ENCODE data around the gene STRN.

Gene STRN

DNA sequence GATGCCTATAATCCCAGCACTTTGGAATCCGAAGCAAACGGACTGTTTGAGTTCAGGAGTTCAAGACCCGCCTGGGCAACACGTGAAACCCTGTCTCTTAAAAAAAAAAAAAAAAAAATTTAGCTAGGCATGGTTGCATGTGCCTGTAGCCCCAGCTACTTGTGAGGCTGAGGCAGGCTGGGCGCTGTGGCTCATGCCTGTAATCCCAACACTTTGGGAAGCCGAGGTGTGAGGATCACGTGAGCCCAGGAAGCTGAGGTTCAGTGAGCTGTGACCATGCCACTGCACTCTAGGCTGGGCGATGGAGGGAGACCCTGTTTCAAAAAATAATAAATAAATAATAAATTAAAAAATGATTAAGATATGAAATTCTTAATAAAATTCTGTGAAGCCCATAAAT lies 9.0 kb upstream of the STRN start:
- H3K4me1 Mint-ChIP-seq (ENCODE audit: low read depth) = peaks cover 2% of the 10 kb centered on the region
- peaks cover 3% of the 10 kb centered on the region for H3K27me3 Mint-ChIP-seq (ENCODE audit: low read depth)
- H3K27ac Mint-ChIP-seq = no peak overlapping the region
- H3K36me3 Mint-ChIP-seq (ENCODE audit: low read depth) = peaks cover 7% of the 10 kb centered on the region
- no peaks in the 10 kb centered on the region for H3K9me3 Mint-ChIP-seq
- no peak overlapping the region for H3K4me3 Mint-ChIP-seq

DNA sequence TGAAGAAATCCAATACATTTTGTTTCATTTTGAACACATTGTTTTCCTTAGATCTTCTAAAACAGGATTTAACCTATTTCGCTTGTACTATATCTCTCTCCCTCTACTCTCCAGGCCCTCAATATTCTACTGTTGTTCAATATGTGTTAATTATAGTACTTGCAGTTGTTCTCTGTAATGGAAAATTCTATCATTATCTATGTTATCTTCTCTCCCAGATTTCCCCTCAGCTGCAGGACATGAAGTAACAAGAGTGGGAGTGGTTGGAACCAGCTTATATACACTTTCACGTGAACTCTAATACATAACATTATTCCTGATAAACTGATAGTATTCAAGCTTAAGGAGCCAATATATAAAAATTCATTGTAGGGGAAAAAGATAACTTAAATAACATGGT lies 7.0 kb upstream of the STRN start:
- Mint-ChIP-seq H3K36me3 (ENCODE audit: low read depth) (peaks cover under 1% of the 10 kb centered on the region), H3K4me3 (no peak overlapping the region), H3K27ac (no peak overlapping the region), H3K27me3 (ENCODE audit: low read depth) (peaks cover 3% of the 10 kb centered on the region), H3K4me1 (ENCODE audit: low read depth) (peaks cover 4% of the 10 kb centered on the region), H3K9me3 (no peaks in the 10 kb centered on the region)

DNA sequence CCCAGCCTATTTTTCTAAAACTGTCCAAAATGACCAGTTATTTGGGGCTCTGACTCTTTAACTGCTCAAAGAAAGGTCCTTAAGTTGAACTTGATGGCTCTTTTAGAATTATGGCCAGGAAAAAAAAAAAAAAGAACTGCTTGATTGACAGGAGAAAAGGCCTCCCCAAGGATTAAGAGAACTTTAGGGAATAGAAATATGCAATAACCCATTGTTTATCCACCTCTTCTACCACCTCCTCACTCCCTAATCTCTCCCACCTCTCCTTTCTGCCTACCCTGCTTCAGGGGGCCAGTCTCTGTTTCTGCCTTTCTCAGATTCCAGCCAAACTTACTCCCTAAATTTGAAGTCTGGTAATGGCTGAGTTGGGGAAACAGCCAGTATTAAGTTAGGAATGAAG lies 5.7 kb upstream of the STRN start:
- peaks cover 2% of the 10 kb centered on the region for H3K36me3 Mint-ChIP-seq (ENCODE audit: low read depth)
- H3K9me3 Mint-ChIP-seq = no peaks in the 10 kb centered on the region
- no peak overlapping the region for H3K27ac Mint-ChIP-seq

DNA sequence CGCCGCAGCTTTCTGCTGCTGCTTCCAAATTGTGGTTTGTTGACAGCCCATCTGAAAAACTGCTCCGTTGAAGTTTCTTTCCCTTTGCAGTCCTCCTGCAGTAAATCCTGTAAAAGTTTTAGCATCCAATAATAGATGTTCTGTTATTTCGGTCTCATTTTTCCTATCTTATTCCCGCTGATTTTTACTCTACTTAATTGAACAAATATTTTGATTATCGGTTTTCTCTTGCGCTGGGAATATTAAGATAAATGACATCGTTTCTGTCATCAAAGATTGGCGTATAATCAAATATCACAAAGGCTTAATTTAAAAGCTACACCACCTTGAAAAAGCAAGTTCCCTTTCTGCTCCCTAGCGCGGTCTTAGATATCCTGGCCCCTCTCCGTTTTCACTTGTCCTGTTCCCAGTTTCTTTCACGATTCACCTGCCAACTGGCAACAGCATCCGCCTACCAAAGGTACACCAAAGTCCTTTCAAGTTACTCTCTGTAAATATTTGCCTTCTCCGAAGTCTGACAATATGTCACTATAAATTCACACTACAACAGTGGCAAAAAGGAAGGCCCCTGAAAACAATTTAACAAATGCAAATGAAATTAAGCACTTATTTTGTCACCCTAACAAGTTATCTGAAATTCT lies 1.0 kb upstream of the STRN start:
- Mint-ChIP-seq H3K27me3 (ENCODE audit: low read depth) (no peaks in the 10 kb centered on the region), H3K4me3 (peak overlapping the region; percentile 94), H3K36me3 (ENCODE audit: low read depth) (peaks cover 6% of the 10 kb centered on the region), H3K9me3 (no peaks in the 10 kb centered on the region), H3K4me1 (ENCODE audit: low read depth) (peaks cover 32% of the 10 kb centered on the region), H3K27ac (peak overlapping the region; percentile 90)

More for the DNA sequence above, 5.7 kb upstream of the STRN start:
- Mint-ChIP-seq H3K27me3 (ENCODE audit: low read depth) (peaks cover 3% of the 10 kb centered on the region), H3K4me3 (no peak overlapping the region), H3K4me1 (ENCODE audit: low read depth) (peaks cover 16% of the 10 kb centered on the region)

DNA sequence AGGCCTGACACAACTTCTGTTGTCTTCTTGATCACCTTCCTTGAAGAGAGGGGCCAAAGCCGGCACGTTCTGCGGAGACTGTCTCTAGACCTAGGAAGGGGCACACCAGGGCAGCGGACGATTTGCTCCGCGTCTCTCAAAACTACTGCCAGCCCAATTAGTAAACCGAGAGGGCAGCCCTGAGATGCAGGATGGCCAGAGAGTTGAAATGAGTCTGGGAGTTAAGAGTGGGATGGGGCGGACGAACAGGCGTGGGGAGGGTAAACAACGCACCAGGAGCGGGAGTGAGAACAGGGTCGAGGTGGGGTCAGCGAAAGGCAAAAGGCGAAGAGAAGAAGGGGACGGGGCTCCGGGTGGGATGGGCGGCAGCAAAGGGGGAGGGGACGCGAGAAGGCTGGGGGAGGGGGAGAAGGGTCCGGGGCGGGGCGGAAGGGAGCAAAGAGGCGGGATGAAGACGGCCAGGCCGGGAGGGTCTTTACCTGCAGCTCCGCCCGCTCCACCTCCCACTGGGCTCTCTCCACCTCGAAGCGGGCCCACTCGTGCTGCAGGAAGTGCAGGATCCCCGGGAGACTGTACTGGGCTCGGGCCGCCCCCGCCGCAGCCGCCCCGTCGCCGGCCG lies 476 bp downstream of the STRN start:
- H3K9me3 Mint-ChIP-seq = no peaks in the 10 kb centered on the region
- peak overlapping the region; percentile 92 for H3K27ac Mint-ChIP-seq
- H3K36me3 Mint-ChIP-seq (ENCODE audit: low read depth) = peaks cover 15% of the 10 kb centered on the region
- peaks cover 41% of the 10 kb centered on the region for H3K4me1 Mint-ChIP-seq (ENCODE audit: low read depth)
- H3K27me3 Mint-ChIP-seq (ENCODE audit: low read depth) = no peaks in the 10 kb centered on the region
- peak overlapping the region; percentile 99 for H3K4me3 Mint-ChIP-seq

DNA sequence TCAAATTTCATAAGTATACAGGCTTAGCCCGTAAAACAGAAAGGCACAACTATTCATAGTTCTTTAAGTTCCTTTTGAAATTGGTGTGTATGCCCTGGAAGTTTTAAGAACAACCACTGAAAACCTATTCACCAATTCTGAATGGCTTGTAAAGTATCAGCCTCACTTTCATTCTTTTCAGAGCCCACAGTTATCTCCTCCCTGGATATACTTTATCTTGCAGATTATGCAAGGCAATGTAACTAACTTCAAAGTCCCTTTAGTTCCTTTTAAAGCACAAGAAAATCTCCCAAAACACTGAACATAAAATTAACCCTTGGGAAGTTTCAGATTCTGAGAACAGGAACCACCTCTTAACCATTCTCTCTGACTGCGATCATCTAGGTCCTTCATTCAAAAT lies 1.1 kb downstream of the STRN start:
- Mint-ChIP-seq H3K4me3 (peak overlapping the region; percentile 99), H3K9me3 (no peaks in the 10 kb centered on the region), H3K27ac (peak overlapping the region; percentile 92), H3K4me1 (ENCODE audit: low read depth) (peaks cover 42% of the 10 kb centered on the region), H3K27me3 (ENCODE audit: low read depth) (no peaks in the 10 kb centered on the region), H3K36me3 (ENCODE audit: low read depth) (peaks cover 15% of the 10 kb centered on the region)

DNA sequence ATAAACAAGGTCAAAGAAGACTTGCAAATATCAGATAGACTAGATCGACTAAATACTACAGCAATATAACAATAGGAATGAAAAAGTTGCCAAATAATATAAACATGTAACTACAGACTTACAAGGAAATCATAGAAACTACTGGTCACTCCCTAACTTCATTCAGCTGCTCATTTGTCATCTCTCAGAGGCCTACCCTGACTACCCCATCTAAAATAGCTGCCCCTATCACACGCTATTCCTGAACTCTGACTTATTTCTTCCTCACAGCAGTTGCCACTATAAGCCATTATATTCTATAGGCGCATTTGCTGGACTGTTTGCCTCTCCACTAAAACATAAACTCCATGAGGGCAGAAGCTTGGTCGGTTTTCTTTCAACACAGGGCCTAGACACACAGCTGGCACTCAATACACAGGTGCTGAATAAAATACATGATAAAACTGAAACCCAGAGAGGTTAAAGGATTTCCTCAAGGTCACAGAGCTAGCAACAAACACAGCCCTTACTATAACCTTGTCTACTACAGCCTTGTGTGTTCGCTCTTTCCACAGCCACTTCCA lies 1.8 kb downstream of the STRN start:
- Mint-ChIP-seq H3K4me3 (peak overlapping the region; percentile 99), H3K36me3 (ENCODE audit: low read depth) (peaks cover 15% of the 10 kb centered on the region), H3K27ac (peak overlapping the region; percentile 4), H3K9me3 (no peaks in the 10 kb centered on the region), H3K4me1 (ENCODE audit: low read depth) (peaks cover 45% of the 10 kb centered on the region), H3K27me3 (ENCODE audit: low read depth) (no peaks in the 10 kb centered on the region)

DNA sequence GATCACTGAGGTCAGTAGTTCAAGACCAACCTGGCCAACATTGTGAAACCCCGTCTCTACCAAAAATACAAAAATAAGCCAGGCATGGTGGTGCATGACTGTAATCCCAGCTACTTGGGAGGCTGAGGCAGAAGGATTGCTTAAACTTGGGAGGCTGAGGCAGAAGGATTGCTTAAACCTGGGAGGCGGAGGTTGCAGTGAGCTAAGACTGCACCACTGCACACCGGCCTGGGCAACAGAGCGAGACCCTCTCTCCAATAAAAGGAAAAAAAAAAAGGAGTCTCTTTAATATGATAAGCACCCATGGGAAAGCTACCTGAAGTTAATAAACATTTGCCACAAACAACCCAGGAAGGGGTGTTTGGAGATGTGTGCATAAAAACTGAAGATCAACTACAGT lies 2.6 kb downstream of the STRN start:
- Mint-ChIP-seq H3K36me3 (ENCODE audit: low read depth) (peaks cover 17% of the 10 kb centered on the region), H3K27ac (no peak overlapping the region), H3K9me3 (no peaks in the 10 kb centered on the region), H3K27me3 (ENCODE audit: low read depth) (no peaks in the 10 kb centered on the region), H3K4me1 (ENCODE audit: low read depth) (peaks cover 48% of the 10 kb centered on the region), H3K4me3 (peak overlapping the region; percentile 6)

DNA sequence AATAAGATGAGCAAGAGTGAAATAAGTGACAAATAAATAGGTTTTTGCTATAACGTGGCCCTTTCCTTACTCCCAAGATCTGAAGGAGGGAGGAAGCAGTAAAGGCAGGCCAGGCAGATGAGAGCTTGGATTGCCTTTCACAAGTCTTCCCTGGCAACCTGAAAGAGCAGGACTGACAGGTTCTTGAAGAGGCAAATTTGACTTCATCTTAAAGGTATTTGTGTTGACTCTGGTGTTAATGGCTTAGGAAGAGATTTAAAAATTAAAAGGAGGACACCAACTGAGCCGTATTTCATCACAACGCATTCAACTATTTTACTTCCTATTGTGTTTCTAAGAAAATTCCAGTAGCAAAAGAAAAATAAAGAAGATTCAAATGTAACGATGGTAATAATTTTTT lies 3.2 kb downstream of the STRN start:
- H3K27ac Mint-ChIP-seq = no peak overlapping the region
- H3K27me3 Mint-ChIP-seq (ENCODE audit: low read depth) = no peaks in the 10 kb centered on the region
- H3K4me1 Mint-ChIP-seq (ENCODE audit: low read depth) = peaks cover 50% of the 10 kb centered on the region
- no peaks in the 10 kb centered on the region for H3K9me3 Mint-ChIP-seq
- peaks cover 17% of the 10 kb centered on the region for H3K36me3 Mint-ChIP-seq (ENCODE audit: low read depth)
- no peak overlapping the region for H3K4me3 Mint-ChIP-seq

DNA sequence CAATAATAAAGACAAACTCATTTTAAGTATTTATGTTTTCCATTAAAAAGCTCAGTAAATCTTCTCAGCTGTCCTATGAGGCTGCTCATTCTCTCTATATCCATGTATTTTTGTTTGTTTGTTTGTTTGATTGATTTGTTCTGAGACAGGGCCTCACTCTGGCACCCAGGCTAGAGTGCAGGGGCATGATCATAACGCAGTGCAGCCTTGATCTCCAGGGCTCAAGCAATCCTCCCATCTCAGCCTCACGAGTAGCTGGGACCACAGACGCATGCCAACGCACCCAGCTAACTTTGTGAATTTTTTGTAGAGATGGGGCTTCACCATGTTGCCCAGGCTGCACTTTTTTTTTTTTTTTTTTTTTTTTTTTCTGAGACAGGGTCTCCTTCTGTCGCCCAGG lies 5.6 kb downstream of the STRN start:
- Mint-ChIP-seq H3K27ac (no peak overlapping the region), H3K9me3 (no peaks in the 10 kb centered on the region), H3K36me3 (ENCODE audit: low read depth) (peaks cover 15% of the 10 kb centered on the region), H3K4me3 (no peak overlapping the region), H3K4me1 (ENCODE audit: low read depth) (peaks cover 38% of the 10 kb centered on the region), H3K27me3 (ENCODE audit: low read depth) (no peaks in the 10 kb centered on the region)

DNA sequence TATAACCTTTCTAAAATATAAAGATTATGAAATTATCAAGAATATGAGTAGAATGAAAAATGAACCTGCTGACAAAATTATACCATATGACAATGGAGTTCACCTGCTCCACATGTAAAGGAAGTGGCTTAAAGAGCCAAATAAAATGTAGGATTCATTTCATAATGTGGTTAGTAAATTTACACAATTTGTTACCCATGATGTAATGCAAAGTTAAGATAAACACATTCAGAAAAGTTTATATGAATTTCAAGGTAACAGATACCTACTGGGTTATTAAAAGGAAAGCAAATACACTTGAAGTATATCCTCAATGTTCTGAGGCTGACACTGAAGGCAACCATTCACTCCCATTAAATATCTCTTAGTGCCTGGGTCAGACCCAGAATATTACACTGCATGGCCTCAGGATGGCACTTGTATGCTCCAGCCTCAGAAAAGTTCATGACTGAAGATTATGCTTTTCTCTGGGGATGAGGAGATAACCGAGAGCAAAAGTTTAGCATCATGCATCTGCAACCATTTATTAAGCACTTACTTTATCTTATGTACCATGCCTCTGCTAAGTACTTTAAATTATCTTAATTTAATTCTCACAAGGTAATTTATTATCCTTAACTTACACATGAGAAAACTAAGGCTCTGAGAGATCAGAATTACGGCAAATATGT lies 6.2 kb downstream of the STRN start:
- Mint-ChIP-seq H3K27ac (no peak overlapping the region), H3K4me3 (no peak overlapping the region), H3K27me3 (ENCODE audit: low read depth) (no peaks in the 10 kb centered on the region), H3K9me3 (no peaks in the 10 kb centered on the region), H3K4me1 (ENCODE audit: low read depth) (peaks cover 35% of the 10 kb centered on the region), H3K36me3 (ENCODE audit: low read depth) (peaks cover 16% of the 10 kb centered on the region)

DNA sequence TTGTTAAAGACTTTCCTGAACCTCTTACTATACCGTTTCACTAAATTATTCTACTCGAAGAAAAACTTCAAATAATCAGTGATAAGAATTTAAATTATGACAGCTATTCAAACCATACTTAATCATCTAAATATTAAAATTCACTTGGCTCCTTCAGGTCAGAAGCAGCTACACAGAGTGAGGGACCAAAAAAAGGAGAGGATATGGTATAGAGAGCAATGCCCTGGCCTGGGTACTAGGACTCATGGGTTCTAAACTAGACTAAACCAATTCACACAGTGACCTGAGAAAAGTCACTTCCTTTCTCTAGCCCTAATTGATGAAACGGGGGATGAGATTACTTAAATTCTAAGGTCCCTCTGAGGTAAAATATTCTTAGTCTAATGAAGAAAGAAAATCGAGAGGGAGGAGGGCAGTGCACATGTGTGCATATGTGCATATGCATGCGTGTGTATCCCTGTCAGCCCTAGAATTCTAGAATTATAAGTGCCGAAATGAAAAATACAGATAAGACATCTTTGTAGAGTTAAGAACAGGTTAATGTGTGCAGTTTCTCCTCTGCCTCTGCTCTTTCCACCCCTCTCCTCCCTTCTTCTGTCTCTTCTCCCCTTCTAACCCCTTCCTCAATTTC lies 11.2 kb downstream of the STRN start:
- Mint-ChIP-seq H3K27ac (no peak overlapping the region), H3K36me3 (ENCODE audit: low read depth) (peaks cover 5% of the 10 kb centered on the region), H3K9me3 (no peaks in the 10 kb centered on the region), H3K4me3 (no peak overlapping the region), H3K27me3 (ENCODE audit: low read depth) (no peaks in the 10 kb centered on the region), H3K4me1 (ENCODE audit: low read depth) (peaks cover 15% of the 10 kb centered on the region)

DNA sequence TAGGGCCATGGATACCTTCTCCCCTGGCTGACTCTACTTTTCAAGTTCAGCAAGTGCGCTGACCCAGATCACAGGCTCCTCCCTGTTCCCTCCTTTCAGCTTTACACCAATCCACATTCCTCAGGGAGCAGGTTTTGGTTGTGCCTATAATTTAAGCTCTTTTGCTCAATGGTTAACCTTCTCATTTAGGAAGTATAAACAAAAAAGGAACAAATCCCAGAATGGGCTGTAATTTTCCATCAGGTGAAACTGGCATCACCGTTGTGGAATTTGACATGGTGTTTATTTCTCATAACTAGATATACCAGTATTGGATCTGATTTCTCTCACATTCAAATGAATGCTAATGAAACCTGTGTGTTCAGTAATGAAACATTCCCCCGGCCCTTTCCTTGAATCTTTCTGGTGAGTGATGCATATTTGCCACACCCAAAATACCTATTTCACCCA lies 13.6 kb downstream of the STRN start:
- peaks cover 5% of the 10 kb centered on the region for H3K4me1 Mint-ChIP-seq (ENCODE audit: low read depth)
- H3K4me3 Mint-ChIP-seq = no peak overlapping the region
- no peaks in the 10 kb centered on the region for H3K9me3 Mint-ChIP-seq
- peaks cover 5% of the 10 kb centered on the region for H3K36me3 Mint-ChIP-seq (ENCODE audit: low read depth)
- no peak overlapping the region for H3K27ac Mint-ChIP-seq
- H3K27me3 Mint-ChIP-seq (ENCODE audit: low read depth) = no peaks in the 10 kb centered on the region

DNA sequence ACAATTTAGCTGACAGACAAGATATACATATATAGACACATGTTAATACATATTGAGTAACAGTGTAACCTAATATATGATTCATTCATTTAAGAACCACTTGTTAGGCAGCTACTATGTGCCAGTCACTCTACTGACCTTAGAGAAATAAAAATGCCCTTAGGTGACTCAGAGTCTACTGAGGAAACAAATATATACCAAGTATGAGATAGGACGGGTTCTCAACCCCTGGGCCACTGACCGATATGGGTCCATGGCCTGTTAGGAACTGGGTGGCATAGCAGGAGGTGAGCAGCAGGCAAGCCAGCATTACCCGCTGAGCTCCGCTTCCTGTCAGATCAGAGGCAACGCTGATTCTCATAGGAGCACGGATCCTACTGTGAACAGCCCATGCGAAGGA lies 14.8 kb downstream of the STRN start:
- Mint-ChIP-seq H3K4me1 (ENCODE audit: low read depth) (peaks cover 5% of the 10 kb centered on the region), H3K27ac (no peak overlapping the region), H3K36me3 (ENCODE audit: low read depth) (peaks cover 5% of the 10 kb centered on the region), H3K4me3 (no peak overlapping the region), H3K9me3 (no peaks in the 10 kb centered on the region), H3K27me3 (ENCODE audit: low read depth) (no peaks in the 10 kb centered on the region)

All from T-helper 1 cell treated with Interleukin-12 subunit alpha and Interleukin-12 subunit beta and Interleukin-4 antibody, amounts not matched to agents 30 μg/mL and 1 μg/mL, for 36 hours (primary cell).